ENCODE results near the gene NEK4.
"Not testable (repeated sequence)": the region's sequence is repeated elsewhere in the genome, so short reads cannot be mapped to it uniquely, and the experiment has no call there.

The NEK4 gene

GRCh38 chr3:52777127-52777958 lies 6.6 kb upstream of the NEK4 start, which contains the start of gene ITIH1:
TSS of gene ITIH1 (plus strand) at chr3:52777599. CDS start at chr3:52777616, 17 bp downstream.
- no peak for TF ChIP-seq CTCF (IDR thresholded peaks at IDR 0.05; ENCODE audit: low read depth, low read length)
- no peak within 1 kb of the TSS for H3K4me3 ChIP-seq (ENCODE audit: low read depth, low read length)

- not testable (repeated sequence) for H3K4me3 ChIP-seq (ENCODE audit: low read depth, low read length)
These were observed 5.7 kb upstream of the NEK4 start for GRCh38 chr3:52776486-52776885.

- no peak overlapping the region for H3K4me3 ChIP-seq (ENCODE audit: low read depth, low read length)
- no peak for TF ChIP-seq CTCF (IDR thresholded peaks at IDR 0.05; ENCODE audit: low read depth, low read length)
These were observed 5.1 kb upstream of the NEK4 start for GRCh38 chr3:52775877-52776276.

GRCh38 chr3:52774901-52775864 lies 4.4 kb upstream of the NEK4 start:
- H3K4me3 ChIP-seq (ENCODE audit: low read depth, low read length), result no peak overlapping the region
- no peak for TF ChIP-seq CTCF (IDR thresholded peaks at IDR 0.05; ENCODE audit: low read depth, low read length)

- H3K4me3 ChIP-seq (ENCODE audit: low read depth, low read length), result no peak overlapping the region
- no peak for TF ChIP-seq CTCF (IDR thresholded peaks at IDR 0.05; ENCODE audit: low read depth, low read length)
These were observed 3.5 kb upstream of the NEK4 start for GRCh38 chr3:52774066-52774713.

GRCh38 chr3:52773361-52774065 lies 2.8 kb upstream of the NEK4 start:
- no peak overlapping the region for H3K4me3 ChIP-seq (ENCODE audit: low read depth, low read length)
- TF ChIP-seq CTCF (IDR thresholded peaks at IDR 0.05; ENCODE audit: low read depth, low read length), result no peak

GRCh38 chr3:52771702-52772101 lies 962 bp upstream of the NEK4 start:
- no peak for TF ChIP-seq CTCF (IDR thresholded peaks at IDR 0.05; ENCODE audit: low read depth, low read length)
- H3K4me3 ChIP-seq (ENCODE audit: low read depth, low read length), result no peak overlapping the region
